GM19467 (cell line): Measurements from ENCODE around the gene EZH2.

ENCODE experiments used
- ATAC-seq: cut with Tn5 transposase; IDR thresholded peaks from one replicate; pipeline ENCODE4 v1.9.1; 2021; ENCODE audit warnings: mild to moderate bottlenecking, moderate library complexity; ENCODE audit not compliant: unreplicated experiment

Gene EZH2

DNA sequence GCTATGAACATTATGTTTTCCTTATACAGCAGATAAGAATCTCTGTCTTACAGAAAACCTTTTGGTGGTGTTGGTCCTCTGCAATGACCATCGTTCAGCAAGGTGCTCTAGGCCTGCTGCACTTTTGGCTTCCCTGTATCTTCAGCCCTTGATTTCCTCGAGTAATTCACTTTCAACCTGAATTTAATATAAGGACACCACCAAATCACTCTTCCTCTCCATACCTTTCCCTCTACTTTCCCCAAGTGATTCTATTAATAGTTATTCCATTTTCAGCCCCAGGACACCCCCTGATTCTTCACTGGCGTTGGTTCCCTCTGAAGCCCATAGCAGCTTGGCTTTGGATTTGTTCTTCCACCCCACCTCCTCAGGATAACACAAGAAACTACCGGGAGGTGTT lies 72.2 kb downstream of the EZH2 start:
- no peak for ATAC-seq

DNA sequence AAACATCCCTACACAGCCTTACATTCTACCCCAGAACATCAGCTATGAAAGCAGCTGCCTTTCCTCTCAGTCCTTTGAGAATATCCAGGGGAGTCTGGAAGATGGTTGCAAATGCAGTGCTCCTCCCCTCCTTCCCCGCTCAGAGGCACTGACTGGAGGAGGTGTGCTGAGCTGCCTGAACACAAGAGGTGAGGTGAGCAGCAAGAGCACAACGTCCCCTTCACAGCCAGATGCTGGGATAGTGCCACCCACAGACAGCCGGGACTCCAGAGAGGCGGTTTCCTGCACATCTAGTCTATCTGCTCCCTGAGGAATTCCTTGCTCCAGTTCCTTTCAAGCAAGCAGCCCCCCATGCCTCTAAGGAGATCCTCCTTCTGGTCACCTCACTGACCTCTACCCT lies 74.2 kb downstream of the EZH2 start:
- ATAC-seq, result no peak

DNA sequence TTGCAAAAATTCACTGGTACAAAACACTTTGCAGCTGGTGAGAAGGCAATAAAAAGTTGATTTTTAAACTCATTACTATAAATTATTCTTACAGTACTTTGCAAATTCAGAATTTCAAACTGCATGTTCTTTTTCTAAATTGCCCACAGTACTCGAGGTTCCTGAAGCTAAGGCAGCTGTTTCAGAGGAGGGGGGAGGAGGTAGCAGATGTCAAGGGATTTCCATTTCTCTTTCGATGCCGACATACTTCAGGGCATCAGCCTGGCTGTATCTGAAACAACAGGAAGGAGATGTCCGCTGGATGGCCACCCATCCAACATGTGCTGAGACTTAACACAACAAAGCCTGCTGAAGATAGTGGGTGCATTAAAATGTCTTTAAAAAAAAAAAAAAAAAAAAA lies 76.7 kb downstream of the EZH2 start:
- ATAC-seq, result no peak

DNA sequence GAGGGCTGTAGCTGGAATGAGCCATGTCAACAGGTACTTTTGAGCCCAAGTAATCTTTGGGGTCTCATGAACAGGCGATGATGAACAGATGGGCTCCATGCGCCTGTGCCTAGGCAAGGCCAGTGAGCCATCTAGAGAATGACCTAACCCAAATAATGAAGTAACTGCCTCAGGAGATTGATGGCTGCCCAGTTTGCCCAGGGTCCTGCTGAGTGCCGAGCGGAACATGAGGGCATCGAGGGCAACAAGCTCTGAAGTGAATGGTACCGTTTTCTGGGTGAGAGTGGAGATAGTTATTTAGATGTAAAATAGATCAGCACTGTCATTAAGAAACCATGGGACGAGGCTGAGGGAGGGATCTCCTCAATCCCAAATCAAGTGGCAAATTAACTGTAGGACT lies 77.9 kb downstream of the EZH2 start:
- ATAC-seq, result no peak

DNA sequence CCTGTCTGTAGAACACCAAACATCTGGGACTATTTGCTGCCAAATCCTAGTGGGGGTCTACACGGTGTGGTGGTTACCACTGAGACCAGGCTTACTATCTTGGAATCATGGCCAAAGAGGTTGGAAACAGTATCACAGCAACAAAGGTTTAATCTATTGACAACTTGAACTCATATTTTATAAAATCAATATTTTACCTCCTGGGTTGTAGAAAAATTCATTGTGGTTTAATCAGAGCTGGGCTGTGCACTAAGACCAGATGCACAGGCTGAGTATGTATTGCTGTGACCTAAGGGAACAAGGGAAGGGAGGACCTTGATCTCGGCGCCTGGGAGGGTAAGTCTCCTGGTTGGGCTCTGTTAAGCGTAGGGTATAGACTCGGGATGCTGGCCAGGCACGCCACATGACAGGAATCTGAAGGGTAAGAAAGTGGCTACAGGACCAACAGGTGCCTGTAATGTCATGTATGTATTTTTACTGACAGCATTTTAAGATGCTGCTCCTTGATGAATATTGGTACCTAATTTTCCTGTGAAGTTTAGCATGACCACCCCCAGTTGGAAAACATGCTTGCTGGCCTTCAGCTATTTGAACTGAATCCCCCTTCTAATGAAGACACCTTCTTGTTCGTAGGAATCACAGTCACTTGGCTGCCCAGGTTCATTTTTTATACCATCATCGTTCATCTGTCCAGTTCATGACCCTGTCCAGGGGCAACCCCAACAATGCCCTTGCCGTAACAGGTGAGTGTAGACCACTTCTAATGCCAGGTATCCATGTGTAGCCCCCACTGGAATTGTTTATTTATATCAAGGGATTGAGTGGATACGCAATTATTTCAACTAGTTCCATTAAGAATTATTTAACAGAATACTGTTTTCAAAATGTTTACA lies 79.5 kb downstream of the EZH2 start:
- ATAC-seq, result no peak

DNA sequence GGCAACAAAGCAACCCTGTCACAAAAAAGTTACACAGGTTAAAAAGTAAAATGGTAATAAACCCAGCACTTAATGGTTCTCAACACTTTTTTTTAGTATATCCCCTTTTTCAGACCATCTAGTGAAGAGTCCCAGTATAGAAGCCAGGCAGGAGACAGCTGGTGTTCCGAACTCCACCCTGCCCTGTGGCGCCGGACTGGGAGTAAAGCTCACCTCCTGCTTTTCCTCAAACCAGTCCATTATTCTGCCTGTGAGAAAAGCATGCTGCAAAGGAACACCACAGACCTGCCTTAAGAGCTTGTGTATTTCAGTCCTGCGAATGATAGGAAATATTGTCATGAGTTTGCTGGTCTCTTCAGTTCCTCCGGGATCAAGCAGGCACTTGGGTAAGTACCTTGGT lies 81.0 kb downstream of the EZH2 start:
- ATAC-seq, result no peak

DNA sequence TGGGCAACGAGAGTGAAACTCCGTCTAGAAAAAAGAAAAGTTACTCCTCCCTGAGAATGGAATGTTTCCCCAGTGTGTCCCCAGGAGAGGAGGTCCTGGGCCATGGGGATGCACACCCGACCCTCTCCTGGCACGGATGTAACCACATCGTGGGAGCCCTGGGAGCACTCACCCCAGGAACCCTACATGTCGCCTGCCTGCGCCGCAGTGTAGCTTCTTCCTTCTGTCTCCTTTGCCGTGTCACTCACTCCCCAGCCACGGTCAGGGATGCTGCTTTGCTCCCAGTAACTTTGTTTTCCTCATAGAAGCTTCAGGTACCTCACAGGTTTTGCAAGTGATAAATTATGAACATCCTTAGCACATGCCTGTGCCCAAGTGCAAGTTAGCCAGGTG lies 82.0 kb downstream of the EZH2 start:
- no peak for ATAC-seq

DNA sequence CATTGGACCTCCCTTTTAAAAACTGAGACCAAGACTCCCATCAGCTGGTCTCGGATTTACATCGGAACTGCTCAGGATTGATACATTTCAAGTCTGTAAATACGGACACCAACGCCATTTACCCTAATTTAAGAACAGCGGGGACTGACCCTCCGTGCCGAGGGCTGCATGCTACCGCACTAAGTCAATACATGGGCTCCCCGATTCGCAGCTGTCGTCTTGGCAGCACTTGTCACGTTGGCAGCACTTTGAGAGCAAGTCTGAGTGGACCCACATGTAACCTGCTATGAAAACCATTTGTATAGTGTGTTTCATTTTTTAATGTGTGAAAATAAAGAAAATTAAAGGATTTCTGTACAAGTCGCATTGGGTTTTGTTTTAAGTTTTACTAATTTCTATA lies 83.4 kb downstream of the EZH2 start:
- ATAC-seq, result no peak

DNA sequence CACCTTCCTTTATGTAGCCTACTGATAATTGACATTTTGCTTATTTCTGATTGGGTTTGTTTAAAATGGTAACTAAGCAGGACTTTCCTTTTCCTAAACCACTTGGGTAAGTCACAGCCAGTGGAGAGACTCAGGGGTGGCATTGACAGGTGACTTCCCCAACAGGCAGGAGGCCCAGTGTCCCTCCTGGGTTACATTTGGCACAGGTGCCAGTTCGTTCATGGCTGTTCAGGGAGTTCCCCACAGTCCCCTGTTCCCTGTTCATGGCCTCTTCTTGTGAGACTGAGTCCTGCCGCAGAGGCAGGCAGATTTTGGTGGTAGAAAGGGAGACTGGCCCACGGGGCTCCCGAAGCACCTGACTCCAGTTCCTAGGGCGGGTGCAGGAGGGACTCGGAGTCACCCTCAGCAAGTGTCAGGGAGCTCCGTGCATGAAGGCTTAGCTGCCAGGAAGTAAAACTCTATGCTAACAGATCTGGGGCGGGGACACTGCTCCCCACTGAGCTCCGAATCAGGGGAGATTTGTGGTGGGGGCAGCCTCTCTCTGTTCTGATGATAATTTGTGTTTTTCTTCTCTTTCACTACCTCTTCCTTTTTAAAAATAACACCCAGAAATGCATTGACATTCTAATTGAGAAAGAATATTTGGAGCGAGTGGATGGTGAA lies 84.1 kb downstream of the EZH2 start:
- ATAC-seq, result no peak

DNA sequence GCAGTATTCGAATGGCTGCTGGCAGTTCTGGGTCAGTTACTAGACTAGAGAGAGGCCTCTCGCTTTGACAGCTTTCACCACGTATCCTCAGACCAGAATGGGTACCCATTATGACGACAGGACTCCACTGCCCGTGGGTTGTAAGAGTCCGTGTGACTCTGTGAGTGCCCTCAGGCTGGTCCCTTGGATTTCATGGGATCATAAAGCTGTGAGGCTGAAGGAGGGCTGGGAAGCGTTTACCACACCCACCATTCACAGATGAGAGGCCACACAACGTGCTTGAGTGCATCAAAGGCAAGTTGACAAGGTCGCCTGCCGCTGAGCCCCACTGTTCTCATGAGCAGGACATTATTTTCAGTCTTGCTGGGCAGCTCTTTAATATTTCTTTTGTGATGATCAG lies 87.2 kb downstream of the EZH2 start:
- no peak for ATAC-seq

DNA sequence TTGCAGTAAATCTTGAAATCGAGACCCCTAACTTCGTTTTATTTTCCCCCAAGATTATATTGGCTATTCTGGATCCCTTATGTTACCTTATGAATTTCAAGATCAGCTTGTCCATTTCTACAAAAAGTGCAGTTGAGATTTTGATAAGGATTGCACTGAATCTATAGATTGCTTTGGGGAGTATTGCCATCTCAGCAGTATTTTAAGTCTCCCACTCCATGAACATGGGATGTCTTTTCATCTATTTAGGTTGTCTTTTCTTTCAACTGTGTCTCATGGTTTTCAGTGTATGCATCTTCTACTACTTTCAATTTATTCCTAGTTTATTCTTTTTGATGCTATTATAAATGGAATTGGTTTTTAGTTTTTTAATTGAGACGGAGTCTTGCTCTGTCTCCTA lies 89.6 kb downstream of the EZH2 start:
- ATAC-seq, result no peak

DNA sequence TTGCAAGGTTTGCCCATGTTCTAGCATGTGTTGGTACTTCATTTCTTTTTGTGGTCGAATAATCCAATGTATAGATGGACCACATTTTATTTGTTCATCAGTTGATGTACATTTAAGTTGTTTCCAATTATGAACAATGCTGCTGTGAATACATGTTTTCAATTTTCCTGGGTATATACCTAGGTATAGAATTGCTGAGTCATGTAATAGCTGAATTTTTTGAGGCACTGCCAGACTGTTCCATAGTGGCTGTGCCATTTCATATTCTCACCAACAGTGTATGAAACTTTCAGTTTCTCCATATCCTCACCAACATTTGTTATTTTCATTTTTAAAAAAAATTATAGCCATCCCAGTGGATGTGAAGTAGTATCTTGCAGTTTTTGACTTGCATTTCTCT lies 90.5 kb downstream of the EZH2 start:
- ATAC-seq, result no peak

DNA sequence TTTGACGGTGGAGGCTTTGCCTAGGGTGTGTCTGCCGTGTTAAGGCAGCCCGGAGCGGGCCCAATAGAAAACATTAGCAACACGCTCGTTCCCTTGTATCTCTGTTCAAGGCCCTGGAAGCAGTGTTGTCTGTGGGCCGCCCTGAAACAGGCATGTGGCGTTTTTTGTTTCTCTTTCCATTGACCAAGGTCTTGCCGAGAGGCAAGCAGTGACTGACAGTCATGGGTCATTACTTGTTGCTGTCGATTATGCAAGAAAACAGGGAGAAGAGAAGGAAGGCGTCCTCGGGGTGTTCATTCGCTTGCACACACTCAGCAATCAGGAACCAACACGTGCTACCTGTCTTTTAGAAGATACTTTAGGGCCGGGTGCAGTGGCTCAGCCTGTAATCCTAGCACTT lies 92.5 kb downstream of the EZH2 start:
- no peak for ATAC-seq

DNA sequence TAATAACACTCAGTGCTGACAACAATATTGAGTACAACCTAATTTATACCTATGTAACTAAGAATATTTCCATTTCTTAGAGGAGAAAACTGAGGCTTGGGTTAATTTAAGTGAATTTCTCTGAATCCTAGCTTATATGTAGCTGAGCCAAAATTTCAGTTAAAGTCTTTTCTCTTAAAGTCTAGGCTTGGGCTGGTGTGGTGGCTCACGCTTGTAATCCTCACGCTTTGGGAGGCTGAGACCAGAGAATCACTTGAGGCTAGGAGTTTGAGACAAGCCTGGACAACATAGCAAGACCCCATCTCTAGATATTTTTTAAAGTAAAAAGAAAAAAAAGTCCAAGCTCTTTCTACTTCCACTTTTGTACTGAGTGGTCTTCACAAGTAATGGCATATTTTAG lies 93.2 kb downstream of the EZH2 start:
- no peak for ATAC-seq

DNA sequence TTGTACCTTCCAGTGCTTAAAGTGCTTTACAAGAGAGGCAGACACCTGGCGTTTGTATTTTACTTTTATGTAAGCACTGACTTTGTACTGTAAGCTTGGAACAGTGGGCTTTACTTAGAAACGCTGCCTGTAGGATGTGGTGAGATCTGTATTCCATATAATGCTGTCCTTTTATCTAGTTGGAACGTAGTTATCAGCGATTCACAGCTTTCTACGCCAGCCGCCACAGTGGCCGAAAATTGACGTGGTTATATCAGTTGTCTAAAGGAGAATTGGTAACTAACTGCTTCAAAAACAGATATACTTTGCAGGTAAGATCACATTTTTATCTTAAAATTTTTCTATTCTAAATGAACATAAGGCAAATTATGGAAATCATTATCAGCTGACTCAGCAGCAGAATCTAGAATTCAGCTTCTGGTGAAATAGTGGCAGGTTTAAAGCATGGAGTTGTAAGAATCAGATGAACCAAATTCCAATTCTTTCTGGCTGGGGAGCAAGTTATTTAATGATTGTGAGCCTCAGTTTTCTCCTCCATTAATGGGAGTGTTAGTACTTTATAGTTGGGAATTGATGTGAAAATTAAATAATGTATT lies 93.9 kb downstream of the EZH2 start:
- no peak for ATAC-seq

DNA sequence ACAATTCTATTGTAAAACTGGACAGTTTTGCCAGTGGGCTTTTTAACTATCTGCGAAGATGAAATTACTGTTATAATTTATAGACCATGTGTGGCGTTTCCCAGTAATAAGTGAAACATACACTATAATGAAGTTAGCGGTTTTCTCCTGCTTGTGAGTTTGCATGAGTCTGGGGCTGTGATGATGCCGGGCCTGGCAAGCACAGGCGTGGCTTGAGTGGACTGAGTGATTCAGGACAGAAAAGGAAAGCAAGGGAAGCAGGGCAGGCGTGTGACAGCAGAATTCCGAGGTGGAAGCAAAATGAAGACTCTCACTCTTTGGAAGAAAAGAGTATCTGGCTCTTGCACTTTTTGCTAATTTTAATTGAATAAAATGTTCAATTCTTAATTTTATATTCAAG lies 94.9 kb downstream of the EZH2 start:
- ATAC-seq, result no peak

DNA sequence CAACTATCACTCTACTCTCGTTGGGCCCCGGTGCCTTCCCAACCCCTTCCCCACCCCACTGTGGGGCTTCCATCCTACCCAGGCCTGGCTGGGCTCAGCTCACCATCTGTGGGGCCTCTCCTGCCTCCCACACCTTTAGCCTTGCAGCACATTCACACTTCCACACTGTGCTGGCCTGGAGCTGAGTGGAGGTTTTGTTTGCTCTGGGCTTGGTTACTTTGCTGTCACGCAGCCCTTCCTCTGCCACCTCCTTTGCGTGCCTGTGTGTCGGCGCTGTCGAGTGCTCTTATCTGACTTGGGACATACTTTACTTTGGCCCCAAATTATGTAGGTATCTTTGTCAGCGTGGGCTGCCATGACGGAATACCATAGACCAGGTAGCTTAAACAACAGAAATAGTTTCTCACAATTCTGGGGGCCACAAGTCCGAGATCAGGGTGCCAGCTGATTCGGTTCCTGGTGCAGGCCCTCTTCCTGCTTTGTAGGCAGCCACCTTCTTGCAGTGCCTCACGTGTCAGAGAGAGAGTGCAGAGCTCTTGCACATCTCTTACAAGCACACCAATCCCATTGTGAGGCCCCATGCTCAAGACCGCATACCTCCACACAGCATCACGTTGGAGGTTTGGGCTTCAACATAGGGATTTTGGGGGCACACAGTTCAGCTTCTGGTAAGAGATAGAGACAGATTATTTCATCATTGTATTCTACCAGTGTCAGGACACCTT lies 96.4 kb downstream of the EZH2 start:
- no peak for ATAC-seq

DNA sequence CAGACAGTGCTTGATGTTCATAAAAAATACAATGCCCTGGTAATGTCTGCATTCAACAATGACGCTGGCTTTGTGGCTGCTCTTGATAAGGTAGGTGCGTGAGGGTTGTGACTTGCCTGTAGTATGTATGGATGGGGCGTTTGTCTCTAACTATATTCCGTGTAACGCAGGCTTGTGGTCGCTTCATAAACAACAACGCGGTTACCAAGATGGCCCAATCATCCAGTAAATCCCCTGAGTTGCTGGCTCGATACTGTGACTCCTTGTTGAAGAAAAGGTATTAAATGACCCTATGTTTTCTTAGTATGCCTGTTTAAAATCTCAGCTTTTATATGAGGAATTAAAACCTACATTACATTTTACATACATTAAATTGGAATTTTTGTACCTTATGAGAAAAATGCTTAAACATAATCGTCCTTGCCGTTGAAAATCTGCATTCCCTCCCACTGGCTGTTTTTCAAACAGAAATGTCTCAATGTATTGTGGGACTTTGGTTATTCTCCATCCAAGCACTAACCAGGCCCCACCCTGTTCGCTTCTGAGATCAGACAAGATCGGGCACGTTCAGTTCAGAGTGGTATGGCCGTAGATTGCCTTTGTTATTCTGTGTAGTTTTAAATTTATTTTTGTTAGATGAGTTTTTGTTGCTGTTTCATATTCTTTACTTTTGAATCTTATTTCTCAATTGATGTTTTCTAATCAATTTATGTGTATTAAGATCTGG lies 100.1 kb downstream of the EZH2 start:
- no peak for ATAC-seq

DNA sequence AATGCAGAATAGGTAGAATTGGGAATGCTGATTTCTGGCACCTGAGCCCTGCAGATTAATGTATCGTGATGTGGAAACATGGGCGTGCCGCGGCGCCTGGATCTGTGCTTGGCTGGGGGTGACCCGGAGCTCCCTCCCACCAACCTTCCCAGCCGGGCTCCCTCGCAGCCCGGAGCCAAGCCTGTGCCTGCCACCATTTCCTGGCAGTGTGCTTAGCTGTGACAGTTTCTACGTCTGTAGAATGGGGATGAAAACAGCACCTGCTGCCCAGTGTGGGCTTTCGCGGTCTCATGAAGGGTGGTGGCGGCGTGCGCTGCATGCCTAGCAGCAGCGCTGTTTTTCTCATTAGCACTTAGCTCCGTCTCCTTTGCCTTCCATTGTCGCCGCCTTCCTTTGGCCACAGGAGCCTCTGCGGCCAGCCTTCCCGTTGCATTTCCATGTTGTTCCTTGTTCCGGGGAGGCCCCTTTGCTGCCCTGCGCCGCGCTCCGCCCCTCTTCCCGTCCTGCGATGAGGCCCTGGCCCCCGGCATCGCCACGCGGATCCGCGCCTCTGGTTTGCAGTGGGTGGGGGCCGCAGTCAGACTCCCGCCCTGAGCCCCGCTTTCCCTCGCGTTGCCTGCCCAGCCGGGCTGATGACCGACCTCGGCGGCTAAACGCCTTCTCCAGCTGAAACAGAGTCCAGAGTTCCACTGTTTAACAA lies 101.2 kb downstream of the EZH2 start:
- ATAC-seq, result no peak

DNA sequence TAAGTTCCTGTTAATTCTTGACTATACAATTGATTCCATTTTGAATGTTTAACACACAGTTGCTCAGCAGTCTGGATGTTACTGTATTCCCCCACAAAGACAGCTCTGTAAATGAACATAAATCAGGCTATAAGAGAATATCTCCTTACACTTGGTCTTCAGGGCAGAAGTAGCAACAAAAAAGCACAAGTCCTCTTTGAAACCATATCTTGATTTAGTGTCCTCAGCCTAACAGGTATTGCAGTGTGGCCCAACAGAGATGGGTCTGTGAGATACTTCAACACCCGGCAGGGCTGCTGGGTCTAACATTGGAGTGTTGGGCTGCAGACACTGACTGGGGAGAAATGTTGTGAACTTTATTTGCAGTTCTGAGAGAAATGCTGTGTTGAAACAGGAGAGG lies 109.6 kb downstream of the EZH2 start:
- no peak for ATAC-seq
